HG02610 (cell line): ENCODE data around the gene PRR22.

Source experiments
- ATAC-seq: cut with Tn5 transposase; IDR thresholded peaks from one replicate; pipeline ENCODE4 v1.9.1; 2021; ENCODE audit warnings: mild to moderate bottlenecking, moderate library complexity; ENCODE audit not compliant: unreplicated experiment

The PRR22 gene

GRCh38 chr19:5814123-5814851 is 29.7 kb upstream of the PRR22 start:
- no peak for ATAC-seq

GRCh38 chr19:5811117-5811516 is 26.6 kb upstream of the PRR22 start:
- ATAC-seq = no peak

GRCh38 chr19:5809469-5809868 is 24.9 kb upstream of the PRR22 start:
- no peak for ATAC-seq

- no peak for ATAC-seq
These were observed 24.5 kb upstream of the PRR22 start for GRCh38 chr19:5809053-5809452.

GRCh38 chr19:5808120-5808816 is 23.7 kb upstream of the PRR22 start:
- ATAC-seq = no peak

- no peak for ATAC-seq
These were observed 22.4 kb upstream of the PRR22 start for GRCh38 chr19:5806905-5807304.

- ATAC-seq = no peak
These were observed 21.6 kb upstream of the PRR22 start for GRCh38 chr19:5806133-5806489.

- ATAC-seq = no peak
These were observed 21.1 kb upstream of the PRR22 start for GRCh38 chr19:5805462-5806132.

GRCh38 chr19:5804516-5805461 is 20.2 kb upstream of the PRR22 start, which contains the start of gene NRTN:
Gene NRTN (plus strand): TSS chr19:5805067. CDS start chr19:5824166, 19,099 bp downstream.
- ATAC-seq = no peak

GRCh38 chr19:5803752-5804515 is 19.4 kb upstream of the PRR22 start:
- peak; percentile 60 for ATAC-seq

GRCh38 chr19:5803441-5803751 is 18.9 kb upstream of the PRR22 start:
- no peak for ATAC-seq

GRCh38 chr19:5801796-5802619 is 17.5 kb upstream of the PRR22 start:
- ATAC-seq = no peak

- ATAC-seq = no peak
These were observed 16.1 kb upstream of the PRR22 start for GRCh38 chr19:5800361-5801270.

GRCh38 chr19:5799247-5800241 is 15.0 kb upstream of the PRR22 start:
- ATAC-seq = no peak

- no peak for ATAC-seq
These were observed 13.7 kb upstream of the PRR22 start for GRCh38 chr19:5798244-5798643.

GRCh38 chr19:5795382-5795919 is 10.9 kb upstream of the PRR22 start:
- no peak for ATAC-seq

- no peak for ATAC-seq
These were observed 8.6 kb upstream of the PRR22 start for GRCh38 chr19:5793188-5793587.
